Tibial nerve (tissue), 4 donors: ENCODE results near the gene TSHZ1. TPM values are rescaled to one million over a fixed set of nuclear protein-coding genes. Genes with fewer than 3 reads are reported as not detected.

Experiments used
- DNase-seq, 2 donors: peaks; one replicate each; pipeline ENCODE4 v3.0.0-alpha.2; 2019; ENCODE audit warnings: low spot score in 2 of 2
- H3K27ac ChIP-seq, 4 donors: fragments of 200-600 bp; sonication (generic) in 3 of 4; one replicate each; pipeline ENCODE4 v1.5.1; 2017 to 2019; ENCODE audit warnings: mild to moderate bottlenecking in 1 of 4
- H3K27me3 ChIP-seq, 2 donors: fragments of 200-600 bp; sonication (generic) in 1 of 2; one replicate each; pipeline versions ENCODE4 v1.5.1 to v1.6.0; 2017 to 2019
- H3K36me3 ChIP-seq, 3 donors: fragments of 200-600 bp; sonication (generic); one replicate each; pipeline ENCODE4 v1.5.1; 2018 to 2019
- H3K4me1 ChIP-seq, 4 donors: fragments of 200-600 bp; sonication (generic) in 3 of 4; one replicate each; pipeline ENCODE4 v1.5.1; 2017 to 2019
- H3K4me3 ChIP-seq, 4 donors: fragments of 200-600 bp; sonication (generic) in 3 of 4; one replicate each; pipeline ENCODE4 v1.5.1; 2017 to 2019; ENCODE audit warnings: mild to moderate bottlenecking in 1 of 4, moderate library complexity in 1 of 4
- H3K9me3 ChIP-seq, 4 donors: fragments of 200-600 bp; sonication (generic) in 3 of 4; one replicate each; pipeline ENCODE4 v1.5.1; 2017 to 2019
- EP300 ChIP-seq, 2 donors: sonication (generic); formaldehyde crosslinking; IDR thresholded peaks; one replicate each; pipeline ENCODE4 v1.6.1; 2017; ENCODE audit warnings: antibody characterized with exemption in 2 of 2, mild to moderate bottlenecking in 1 of 2
- POLR2A ChIP-seq, 2 donors: fragments of 450-650 bp; IDR thresholded peaks; one replicate each; pipeline ENCODE4 v1.6.1; 2017; ENCODE audit warnings: antibody characterized with exemption in 2 of 2, mild to moderate bottlenecking in 2 of 2, moderate library complexity in 2 of 2
- WGBS, 2 donors: methylation state at CpG; one replicate each; pipeline ENCODE4 v1.1.5; 2018; 5-methylcytosine and 5-hydroxymethylcytosine counted together
- total RNA-seq, 4 donors: library from RNA; depleted of rRNA; stranded (reverse); fragments of >200 nt; gene quantifications; one replicate each; pipeline ENCODE4 v1.1.0, GENCODE V29; 2016
- TF ChIP-seq, protein P1 (sequence below), 5 experiments: fragments of 200-600 bp in 3 of 5; fragments of 450-650 bp in 2 of 5; sonication (generic) in 3 of 5; IDR thresholded peaks; one replicate each; pipeline ENCODE4 v1.5.1; 2016 to 2019; ENCODE audit warnings: antibody characterized with exemption in 5 of 5, mild to moderate bottlenecking in 3 of 5, moderate library complexity in 2 of 5

Gene TSHZ1
- total RNA-seq, 4 donors from 2014 or later, result 15.6 to 23.7 (median 18.3) TPM

GRCh38 chr18:75268364-75268646, 57.7 kb downstream of the TSHZ1 start:
- H3K9me3 ChIP-seq, result no peaks in the 10 kb centered on the region
- H3K27ac ChIP-seq, result no peak overlapping the region
- TF ChIP-seq POLR2A (IDR thresholded peaks at IDR 0.05) (no peak), EP300 (IDR thresholded peaks at IDR 0.05) (no peak)
- TF ChIP-seq, protein P1, sequence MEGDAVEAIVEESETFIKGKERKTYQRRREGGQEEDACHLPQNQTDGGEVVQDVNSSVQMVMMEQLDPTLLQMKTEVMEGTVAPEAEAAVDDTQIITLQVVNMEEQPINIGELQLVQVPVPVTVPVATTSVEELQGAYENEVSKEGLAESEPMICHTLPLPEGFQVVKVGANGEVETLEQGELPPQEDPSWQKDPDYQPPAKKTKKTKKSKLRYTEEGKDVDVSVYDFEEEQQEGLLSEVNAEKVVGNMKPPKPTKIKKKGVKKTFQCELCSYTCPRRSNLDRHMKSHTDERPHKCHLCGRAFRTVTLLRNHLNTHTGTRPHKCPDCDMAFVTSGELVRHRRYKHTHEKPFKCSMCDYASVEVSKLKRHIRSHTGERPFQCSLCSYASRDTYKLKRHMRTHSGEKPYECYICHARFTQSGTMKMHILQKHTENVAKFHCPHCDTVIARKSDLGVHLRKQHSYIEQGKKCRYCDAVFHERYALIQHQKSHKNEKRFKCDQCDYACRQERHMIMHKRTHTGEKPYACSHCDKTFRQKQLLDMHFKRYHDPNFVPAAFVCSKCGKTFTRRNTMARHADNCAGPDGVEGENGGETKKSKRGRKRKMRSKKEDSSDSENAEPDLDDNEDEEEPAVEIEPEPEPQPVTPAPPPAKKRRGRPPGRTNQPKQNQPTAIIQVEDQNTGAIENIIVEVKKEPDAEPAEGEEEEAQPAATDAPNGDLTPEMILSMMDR (IDR thresholded peaks at IDR 0.05), result no peak
- no peak for DNase-seq
- H3K36me3 ChIP-seq, result no peaks in the 10 kb centered on the region
- 87 to 88% methylated on average over 5 of the region's 5 CpGs for WGBS, 2 donors
- H3K4me3 ChIP-seq, result no peak overlapping the region
- peaks cover 0 to 38% (median 8%) of the 10 kb centered on the region in 4 donors for H3K4me1 ChIP-seq
- no peaks in the 10 kb centered on the region for H3K27me3 ChIP-seq

- Histone ChIP-seq H3K4me1 (peaks cover 0 to 30% (median 4%) of the 10 kb centered on the region in 4 donors), H3K27ac (no peak overlapping the region), H3K4me3 (no peak overlapping the region), H3K9me3 (no peaks in the 10 kb centered on the region), H3K36me3 (no peaks in the 10 kb centered on the region), H3K27me3 (no peaks in the 10 kb centered on the region)
- 78 to 81% methylated on average over 7 of the region's 7 CpGs for WGBS, 2 donors
- TF ChIP-seq EP300 (IDR thresholded peaks at IDR 0.05), result no peak
- TF ChIP-seq, protein P1 (IDR thresholded peaks at IDR 0.05), result no peak
- TF ChIP-seq POLR2A (IDR thresholded peaks at IDR 0.05), result no peak
- no peak for DNase-seq
Observed at GRCh38 chr18:75269124-75269680, 58.6 kb downstream of the TSHZ1 start.

DNA sequence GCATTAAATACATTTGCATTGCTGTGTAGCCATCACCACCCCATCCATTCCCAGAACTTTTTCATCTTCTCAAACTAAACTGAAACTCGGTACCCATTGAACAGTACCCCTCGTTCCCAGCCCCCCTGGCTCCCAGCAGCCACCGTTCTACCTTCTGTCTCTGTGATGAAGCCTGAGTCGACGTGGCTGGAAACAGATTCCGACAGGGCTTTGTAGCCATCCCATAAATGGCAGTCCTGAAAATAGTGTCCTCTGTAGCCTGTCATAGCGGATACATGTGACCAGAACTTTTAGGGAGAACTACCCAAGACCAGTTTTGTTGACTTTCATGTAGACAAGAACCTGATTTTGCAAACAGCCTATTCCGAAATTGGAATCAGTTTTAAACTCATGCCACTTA, 59.1 kb downstream of the TSHZ1 start:
- no peaks in the 10 kb centered on the region for H3K9me3 ChIP-seq
- H3K36me3 ChIP-seq, result no peaks in the 10 kb centered on the region
- no peak overlapping the region for H3K27ac ChIP-seq
- TF ChIP-seq EP300 (IDR thresholded peaks at IDR 0.05) (no peak), POLR2A (IDR thresholded peaks at IDR 0.05) (no peak)
- TF ChIP-seq, protein P1 (IDR thresholded peaks at IDR 0.05), result no peak
- 94 to 98% methylated on average over 8 of the region's 8 CpGs for WGBS, 2 donors
- DNase-seq, result no peak
- no peak overlapping the region for H3K4me3 ChIP-seq
- H3K27me3 ChIP-seq, result no peaks in the 10 kb centered on the region
- peaks cover 0 to 30% (median 2%) of the 10 kb centered on the region in 4 donors for H3K4me1 ChIP-seq

- no peak for TF ChIP-seq EP300 (IDR thresholded peaks at IDR 0.05)
- no peak for TF ChIP-seq POLR2A (IDR thresholded peaks at IDR 0.05)
- TF ChIP-seq, protein P1 (IDR thresholded peaks at IDR 0.05), result no peak
Observed at GRCh38 chr18:75271952-75272351, 61.4 kb downstream of the TSHZ1 start.

GRCh38 chr18:75273817-75274216, 63.2 kb downstream of the TSHZ1 start:
- TF ChIP-seq POLR2A (IDR thresholded peaks at IDR 0.05) (no peak), EP300 (IDR thresholded peaks at IDR 0.05) (no peak)
- TF ChIP-seq, protein P1 (IDR thresholded peaks at IDR 0.05), result no peak
- H3K4me3 ChIP-seq, result no peak overlapping the region
- H3K27me3 ChIP-seq, result no peaks in the 10 kb centered on the region
- no peak overlapping the region for H3K27ac ChIP-seq
- no peak for DNase-seq
- no peaks in the 10 kb centered on the region for H3K36me3 ChIP-seq
- H3K9me3 ChIP-seq, result no peaks in the 10 kb centered on the region
- 95 to 97% methylated on average over 15 of the region's 15 CpGs for WGBS, 2 donors
- peaks cover 0 to 8% (median 0%) of the 10 kb centered on the region in 4 donors for H3K4me1 ChIP-seq

More at GRCh38 chr18:75271952-75272351, 61.4 kb downstream of the TSHZ1 start:
- Histone ChIP-seq H3K27ac (no peak overlapping the region), H3K9me3 (no peaks in the 10 kb centered on the region), H3K4me1 (peaks cover 0 to 14% (median 0%) of the 10 kb centered on the region in 4 donors), H3K4me3 (no peak overlapping the region), H3K27me3 (no peaks in the 10 kb centered on the region), H3K36me3 (no peaks in the 10 kb centered on the region)
- 90 to 91% methylated on average over 11 of the region's 11 CpGs for WGBS, 2 donors
- no peak for DNase-seq
